HepG2 (cell line): ENCODE data around the gene RREB1. TPM values are rescaled to one million over a fixed set of nuclear protein-coding genes. Genes with fewer than 3 reads are reported as not detected.

Experiments
- CBFB ChIP-seq: sonication (generic); formaldehyde crosslinking; IDR thresholded peaks from 2 replicates; pipeline ENCODE4 v1.4.0; 2020; ENCODE audit warnings: missing genetic modification reagents
- CBX5 ChIP-seq: sonication (generic); formaldehyde crosslinking; IDR thresholded peaks from 2 replicates; pipeline ENCODE4 v1.4.0; 2020; ENCODE audit warnings: missing genetic modification reagents, borderline replicate concordance
- HMGA1 ChIP-seq: sonication (generic); formaldehyde crosslinking; conservative IDR thresholded peaks from 2 replicates; pipeline ENCODE4 v1.4.0; 2020; ENCODE audit warnings: missing genetic modification reagents
- PLRG1 ChIP-seq: fragments of 450-650 bp; conservative IDR thresholded peaks from 2 replicates; pipeline ENCODE4 v1.6.1; 2016
- POGK ChIP-seq: sonication (generic); formaldehyde crosslinking; conservative IDR thresholded peaks from 2 replicates; pipeline ENCODE4 v1.8.0; 2022; ENCODE audit warnings: mild to moderate bottlenecking, moderate library complexity, missing genetic modification reagents
- SATB2 ChIP-seq: sonication (generic); formaldehyde crosslinking; IDR thresholded peaks from 2 replicates; pipeline ENCODE4 v1.5.0; 2020; ENCODE audit warnings: missing genetic modification reagents
- SETDB1 ChIP-seq: sonication (generic); formaldehyde crosslinking; IDR thresholded peaks from 2 replicates; pipeline ENCODE4 v1.5.1; 2020; ENCODE audit warnings: missing genetic modification reagents, mild to moderate bottlenecking, borderline replicate concordance
- TBX3 ChIP-seq: fragments of 450-650 bp; IDR thresholded peaks from 2 replicates; pipeline ENCODE4 v1.6.1; 2017; ENCODE audit warnings: antibody characterized with exemption, mild to moderate bottlenecking, inconsistent platforms, borderline replicate concordance
- ZNF569 ChIP-seq: sonication (generic); formaldehyde crosslinking; IDR thresholded peaks from 2 replicates; pipeline ENCODE4 v1.5.0; 2020; ENCODE audit warnings: mild to moderate bottlenecking, missing genetic modification reagents, moderate library complexity, borderline replicate concordance
- ZNF788 ChIP-seq: sonication (generic); formaldehyde crosslinking; IDR thresholded peaks from 2 replicates; pipeline ENCODE4 v1.5.0; 2020; ENCODE audit warnings: mild to moderate bottlenecking, missing genetic modification reagents, borderline replicate concordance
- ZSCAN29 ChIP-seq: sonication (generic); formaldehyde crosslinking; conservative IDR thresholded peaks from 2 replicates; pipeline ENCODE4 v1.4.0; 2020; ENCODE audit warnings: mild to moderate bottlenecking, missing genetic modification reagents
- polyA plus RNA-seq, 8 experiments: library from polyadenylated mRNA; depleted of rRNA in 3 of 8; stranded (reverse) in 7 of 8; unstranded in 1 of 8; fragments of >200 nt; fragmentation: Illumina TruSeq in 4 of 8; extraction: Trizol in 4 of 8; gene quantifications; 2 replicates each; pipeline versions ENCODE4 v1.2.1 to v1.2.3, GENCODE V29; 2011 to 2016; ENCODE audit warnings: low read depth in 4 of 8, missing spikeins in 1 of 8, mixed read lengths in 1 of 8; ENCODE audit not compliant: insufficient read depth in 1 of 8
- total RNA-seq, 5 experiments: library from RNA; depleted of rRNA; stranded (reverse); fragments of >200 nt; fragmentation: Illumina TruSeq; extraction: Trizol; gene quantifications; 2 replicates each; pipeline ENCODE4 v1.2.3, GENCODE V29; 2016; ENCODE audit warnings: low read depth in 1 of 5
- TF ChIP-seq, protein P1 (sequence below): sonication (generic); formaldehyde crosslinking; IDR thresholded peaks from 2 replicates; pipeline ENCODE4 v1.5.0; 2020; ENCODE audit warnings: mild to moderate bottlenecking, missing genetic modification reagents

Gene RREB1
- total and polyA plus RNA-seq, 2 of the 13 experiments (the other 11 are each of a cell fraction or from before 2014, with no cell fraction given): 6.1 to 23.2 TPM

GRCh38 chr6:7163661-7164071 is 55.9 kb downstream of the RREB1 start (continued):
- TF ChIP-seq SETDB1 (no peak), TBX3 (no peak), ZNF569 (CRISPR knock-in tag) (no peak), ZNF788 (CRISPR knock-in tag) (no peak), SATB2 (CRISPR knock-in tag) (no peak), ZSCAN29 (0 out of 2 replicates have a peak, but pooled peaks have one; percentile 24), HMGA1 (no peak), PLRG1 (no peak), CBX5 (CRISPR knock-in tag) (no peak), CBFB (no peak), POGK (CRISPR knock-in tag) (no peak)
- TF ChIP-seq, protein P1, sequence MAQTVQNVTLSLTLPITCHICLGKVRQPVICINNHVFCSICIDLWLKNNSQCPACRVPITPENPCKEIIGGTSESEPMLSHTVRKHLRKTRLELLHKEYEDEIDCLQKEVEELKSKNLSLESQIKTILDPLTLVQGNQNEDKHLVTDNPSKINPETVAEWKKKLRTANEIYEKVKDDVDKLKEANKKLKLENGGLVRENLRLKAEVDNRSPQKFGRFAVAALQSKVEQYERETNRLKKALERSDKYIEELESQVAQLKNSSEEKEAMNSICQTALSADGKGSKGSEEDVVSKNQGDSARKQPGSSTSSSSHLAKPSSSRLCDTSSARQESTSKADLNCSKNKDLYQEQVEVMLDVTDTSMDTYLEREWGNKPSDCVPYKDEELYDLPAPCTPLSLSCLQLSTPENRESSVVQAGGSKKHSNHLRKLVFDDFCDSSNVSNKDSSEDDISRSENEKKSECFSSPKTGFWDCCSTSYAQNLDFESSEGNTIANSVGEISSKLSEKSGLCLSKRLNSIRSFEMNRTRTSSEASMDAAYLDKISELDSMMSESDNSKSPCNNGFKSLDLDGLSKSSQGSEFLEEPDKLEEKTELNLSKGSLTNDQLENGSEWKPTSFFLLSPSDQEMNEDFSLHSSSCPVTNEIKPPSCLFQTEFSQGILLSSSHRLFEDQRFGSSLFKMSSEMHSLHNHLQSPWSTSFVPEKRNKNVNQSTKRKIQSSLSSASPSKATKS (CRISPR knock-in tag): no peak
- TF ChIP-seq, all 625 proteins: peak for 11
